ENCODE results near the gene CHMP6.

GRCh38 chr17:80970044-80970761, 21.4 kb upstream of the CHMP6 start:
- peak in 2 of 3 donors; percentile 41 to 48 for TF ChIP-seq CTCF (IDR thresholded peaks at IDR 0.05)
- no peak for TF ChIP-seq POLR2AphosphoS5 (IDR thresholded peaks at IDR 0.05)
- no peak for TF ChIP-seq POLR2A (IDR thresholded peaks at IDR 0.05)

Data from breast epithelium (tissue), 3 donors.